Purkinje cell (primary cell): Measurements from ENCODE around the gene KRT222. TPM values are rescaled to one million over a fixed set of nuclear protein-coding genes. Genes with fewer than 3 reads are reported as not detected.

ENCODE experiments used
- polyA plus RNA-seq: library from polyadenylated mRNA; unstranded; fragments of >200 nt; fragmentation: Nextera tagmentation; gene quantifications from 2 replicates; pipeline ENCODE4 v1.2.1, GENCODE V29; 2014

KRT222 gene
- polyA plus RNA-seq, result 172 and 190 TPM in 2 replicates

DNA sequence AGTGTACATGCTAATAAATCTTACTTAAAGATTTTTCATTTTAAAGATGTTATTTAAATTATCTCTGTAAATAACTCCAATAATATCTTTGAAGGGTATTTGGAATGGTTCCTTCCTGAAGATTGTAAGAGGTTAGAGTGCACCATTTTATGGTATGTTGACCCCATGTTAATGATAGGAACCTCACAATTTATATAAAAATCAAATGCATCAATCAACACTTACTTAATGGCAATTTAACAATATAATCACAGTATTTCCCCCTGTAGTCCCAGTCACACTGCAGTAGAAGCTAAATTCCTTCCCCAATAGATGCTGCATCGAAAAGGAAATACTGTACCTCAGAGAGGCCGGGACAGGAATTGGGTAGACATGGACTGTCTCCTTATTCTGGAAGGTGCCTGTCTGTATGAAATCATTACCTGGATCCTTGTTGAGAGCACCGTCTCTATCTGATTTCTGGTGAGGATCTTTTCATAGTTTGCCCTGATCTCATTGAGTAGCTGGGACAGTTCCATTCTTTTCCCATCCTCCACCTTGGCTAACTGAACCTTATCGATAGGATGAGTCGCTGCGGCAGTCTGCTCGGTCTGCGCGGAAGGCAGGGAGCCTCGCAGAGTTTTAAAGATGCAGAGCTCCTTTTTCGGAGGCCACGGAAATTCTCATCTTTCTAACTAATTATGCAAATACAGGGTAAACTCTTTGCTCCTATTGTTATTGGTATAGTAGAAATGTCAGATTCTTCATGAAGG lies at the start of gene KRT222:
TSS of gene KRT222 (minus strand) at position 596 of the 752 bp plus-strand sequence. CDS start at position 518, 78 bp downstream.

DNA sequence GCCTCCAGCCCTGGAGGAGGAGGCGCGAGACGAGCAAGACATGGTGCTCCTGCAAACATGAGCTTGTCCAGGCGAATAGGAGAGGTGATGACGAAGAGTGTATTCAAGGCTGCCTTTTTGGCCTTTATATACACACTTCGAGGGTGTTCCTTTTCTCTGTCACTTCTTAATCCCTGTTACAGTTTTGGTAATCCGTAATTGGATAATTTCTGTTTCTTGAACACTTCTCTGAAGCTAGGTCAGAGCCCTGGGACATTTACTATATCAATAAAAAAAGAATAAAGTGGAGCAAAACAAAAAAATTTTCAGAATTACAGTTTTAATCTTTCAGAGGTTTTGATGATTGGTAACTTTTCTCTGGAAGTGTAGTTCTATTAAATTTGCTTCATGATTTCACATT lies 38.7 kb upstream of the KRT222 start, which contains the start of gene KRT24:
TSS of gene KRT24 (minus strand) at position 101 of the 400 bp plus-strand sequence. CDS start at position 42, 59 bp downstream.

DNA sequence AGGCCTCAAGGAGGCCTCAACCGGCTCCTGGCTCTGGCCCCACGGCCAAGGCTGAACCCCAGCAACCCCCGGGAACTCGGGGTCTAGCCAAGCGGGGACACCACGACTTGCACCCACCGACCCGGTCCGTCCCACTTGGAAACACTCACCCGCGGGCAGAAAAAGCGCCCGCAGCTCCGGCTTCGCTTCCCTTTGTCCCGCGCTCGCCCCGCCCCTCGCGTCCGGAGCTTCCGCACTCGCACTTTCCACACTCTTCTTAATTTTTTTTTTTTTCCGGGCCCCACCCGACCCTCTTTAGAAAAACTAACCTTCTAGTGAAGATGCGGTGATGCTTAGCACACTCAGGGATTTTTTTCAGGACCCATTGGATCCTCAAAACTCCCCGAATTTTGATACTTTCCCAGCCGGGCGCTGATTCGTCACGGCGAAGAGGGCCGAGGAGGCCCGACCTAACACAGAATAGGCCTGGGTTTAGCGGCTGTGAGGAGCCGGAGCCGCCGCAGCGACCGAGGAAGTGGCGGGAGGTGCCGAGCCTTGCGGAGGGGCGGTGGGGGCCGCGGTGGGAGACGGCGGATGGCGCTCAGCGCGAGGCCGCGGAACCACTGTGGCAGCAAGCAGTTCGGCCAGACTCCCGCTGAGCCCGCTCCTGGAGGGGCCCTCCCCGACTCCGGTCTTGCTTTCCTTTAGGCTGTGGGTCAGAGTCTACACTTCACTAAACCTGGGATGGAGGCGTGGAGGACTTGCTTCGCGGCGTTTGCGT lies 17.2 kb downstream of the KRT222 start, which contains the start of gene SMARCE1:
TSS of gene SMARCE1 (minus strand) at position 195 of the 760 bp plus-strand sequence. CDS start 2,016 bp downstream, outside the sequence.

Other genes starting within 250 kb of the KRT222 start
- gene TOP2A, start 247.3 kb downstream of the KRT222 start, polyA plus RNA-seq, result not detected in 2 replicates
- 0.14 and 0.17 TPM in 2 replicates for gene IGFBP4, start 221.7 kb downstream of the KRT222 start, polyA plus RNA-seq
- gene TNS4, start 163.6 kb downstream of the KRT222 start, polyA plus RNA-seq, result not detected in 2 replicates
- not detected in 2 replicates for gene CCR7, start 99.7 kb downstream of the KRT222 start, polyA plus RNA-seq
- gene SMARCE1, start 17.4 kb downstream of the KRT222 start, polyA plus RNA-seq, result 65.2 and 73.0 TPM in 2 replicates
- 0.85 TPM in 1 of 2 replicates, not detected in the other for gene KRT24, start 38.6 kb upstream of the KRT222 start, polyA plus RNA-seq
- gene KRT25, start 90.2 kb upstream of the KRT222 start, polyA plus RNA-seq, result 0.52 and 3.2 TPM in 2 replicates
- gene KRT26, start 107.0 kb upstream of the KRT222 start, polyA plus RNA-seq, result not detected in 2 replicates
- not detected in 2 replicates for gene KRT27, start 117.4 kb upstream of the KRT222 start, polyA plus RNA-seq
- gene KRT28, start 134.8 kb upstream of the KRT222 start, polyA plus RNA-seq, result not detected in 2 replicates
- 45.5 and 59.0 TPM in 2 replicates for gene KRT10, start 157.4 kb upstream of the KRT222 start, polyA plus RNA-seq
- not detected in 2 replicates for gene KRT12, start 202.0 kb upstream of the KRT222 start, polyA plus RNA-seq
- not detected in 2 replicates for gene KRT20, start 220.1 kb upstream of the KRT222 start, polyA plus RNA-seq